ENCODE measurements around the gene EPHA6.

DNA sequence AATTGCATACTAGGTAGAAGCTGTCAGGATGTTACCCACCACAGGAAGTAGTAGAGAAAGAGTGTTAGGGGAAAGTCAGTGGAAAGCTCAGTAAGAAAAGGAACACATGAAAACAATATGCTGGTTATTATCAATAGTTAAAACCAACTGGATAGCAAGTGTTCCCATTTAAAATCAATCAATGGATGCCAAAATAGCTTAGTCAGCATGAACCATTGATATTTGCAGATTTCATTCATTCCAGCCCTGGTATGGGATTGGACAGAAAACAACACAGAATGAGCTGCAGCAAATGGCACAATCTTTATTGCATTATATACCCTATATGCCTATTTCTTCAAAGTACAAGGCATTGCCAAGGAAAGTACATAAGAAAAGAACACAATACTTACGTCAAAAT lies 293.7 kb downstream of the EPHA6 start:
- TF ChIP-seq, protein P1, sequence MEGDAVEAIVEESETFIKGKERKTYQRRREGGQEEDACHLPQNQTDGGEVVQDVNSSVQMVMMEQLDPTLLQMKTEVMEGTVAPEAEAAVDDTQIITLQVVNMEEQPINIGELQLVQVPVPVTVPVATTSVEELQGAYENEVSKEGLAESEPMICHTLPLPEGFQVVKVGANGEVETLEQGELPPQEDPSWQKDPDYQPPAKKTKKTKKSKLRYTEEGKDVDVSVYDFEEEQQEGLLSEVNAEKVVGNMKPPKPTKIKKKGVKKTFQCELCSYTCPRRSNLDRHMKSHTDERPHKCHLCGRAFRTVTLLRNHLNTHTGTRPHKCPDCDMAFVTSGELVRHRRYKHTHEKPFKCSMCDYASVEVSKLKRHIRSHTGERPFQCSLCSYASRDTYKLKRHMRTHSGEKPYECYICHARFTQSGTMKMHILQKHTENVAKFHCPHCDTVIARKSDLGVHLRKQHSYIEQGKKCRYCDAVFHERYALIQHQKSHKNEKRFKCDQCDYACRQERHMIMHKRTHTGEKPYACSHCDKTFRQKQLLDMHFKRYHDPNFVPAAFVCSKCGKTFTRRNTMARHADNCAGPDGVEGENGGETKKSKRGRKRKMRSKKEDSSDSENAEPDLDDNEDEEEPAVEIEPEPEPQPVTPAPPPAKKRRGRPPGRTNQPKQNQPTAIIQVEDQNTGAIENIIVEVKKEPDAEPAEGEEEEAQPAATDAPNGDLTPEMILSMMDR (IDR thresholded peaks at IDR 0.05; ENCODE audit: borderline replicate concordance, extremely low read depth, low read length, poor library complexity, severe bottlenecking), result no peak
- no peak for TF ChIP-seq EZH2 (IDR thresholded peaks at IDR 0.05; ENCODE audit: borderline replicate concordance, low read depth, low read length, severe bottlenecking)

All from DND-41 (cell line).